HG03066 (cell line): ENCODE data around the gene GTF3C1.
"Not testable (repeated sequence)": the region's sequence is repeated elsewhere in the genome, so short reads cannot be mapped to it uniquely, and the experiment has no call there.

ENCODE experiments used
- ATAC-seq: cut with Tn5 transposase; IDR thresholded peaks from one replicate; pipeline ENCODE4 v1.9.1; 2021; ENCODE audit warnings: low read depth; ENCODE audit not compliant: unreplicated experiment

Gene GTF3C1

GRCh38 chr16:27570986-27571385 lies 21.3 kb upstream of the GTF3C1 start:
- ATAC-seq, result not testable (repeated sequence)

DNA sequence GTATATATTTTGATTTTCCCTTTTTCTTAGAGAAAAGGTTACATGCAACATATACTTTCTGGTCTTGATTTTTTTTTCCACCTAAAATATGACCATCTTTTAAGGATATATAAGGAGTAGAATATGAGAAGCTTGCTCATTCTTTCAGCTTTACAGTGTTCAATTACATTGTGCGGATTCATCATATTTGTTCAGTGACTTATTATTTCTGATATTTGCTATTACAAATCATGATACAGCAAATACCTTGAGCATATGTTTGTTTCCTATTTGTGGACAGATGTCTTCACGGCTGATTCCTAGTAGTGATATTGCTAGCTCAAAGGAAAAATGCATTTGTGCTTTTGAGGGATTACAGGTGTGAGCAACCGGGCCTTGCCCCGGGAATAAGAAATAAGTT lies 18.4 kb upstream of the GTF3C1 start:
- ATAC-seq, result no peak

GRCh38 chr16:27566417-27566816 lies 16.7 kb upstream of the GTF3C1 start:
- no peak for ATAC-seq

GRCh38 chr16:27564224-27564623 lies 14.5 kb upstream of the GTF3C1 start:
- ATAC-seq, result no peak

- ATAC-seq, result no peak
These were observed 11.5 kb upstream of the GTF3C1 start for GRCh38 chr16:27561216-27561615.

GRCh38 chr16:27558932-27559331 lies 9.2 kb upstream of the GTF3C1 start:
- no peak for ATAC-seq

DNA sequence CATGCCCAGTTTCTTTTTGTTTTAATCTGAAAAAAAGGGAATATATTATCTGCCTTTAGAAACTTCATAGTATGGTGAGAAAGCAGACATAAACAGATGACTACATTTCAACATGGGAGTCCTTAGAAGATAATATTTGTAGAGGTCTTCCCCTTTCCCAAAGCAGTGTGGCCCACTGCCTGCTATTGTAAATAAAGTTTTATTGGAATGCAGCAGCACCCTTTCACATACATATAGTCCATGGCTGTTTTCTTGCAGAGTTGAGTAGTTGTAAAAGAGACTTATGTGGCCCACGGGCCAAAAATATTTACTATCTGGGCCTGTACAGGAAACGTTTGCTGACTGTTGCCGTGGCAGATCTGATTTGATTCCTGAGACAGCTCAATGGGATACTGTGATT lies 8.7 kb upstream of the GTF3C1 start:
- ATAC-seq, result no peak

- no peak for ATAC-seq
These were observed 6.8 kb upstream of the GTF3C1 start for GRCh38 chr16:27556471-27556870.

- no peak for ATAC-seq
These were observed 1.3 kb upstream of the GTF3C1 start for GRCh38 chr16:27551036-27551435.

GRCh38 chr16:27550582-27550920 lies 838 bp upstream of the GTF3C1 start:
- no peak for ATAC-seq

DNA sequence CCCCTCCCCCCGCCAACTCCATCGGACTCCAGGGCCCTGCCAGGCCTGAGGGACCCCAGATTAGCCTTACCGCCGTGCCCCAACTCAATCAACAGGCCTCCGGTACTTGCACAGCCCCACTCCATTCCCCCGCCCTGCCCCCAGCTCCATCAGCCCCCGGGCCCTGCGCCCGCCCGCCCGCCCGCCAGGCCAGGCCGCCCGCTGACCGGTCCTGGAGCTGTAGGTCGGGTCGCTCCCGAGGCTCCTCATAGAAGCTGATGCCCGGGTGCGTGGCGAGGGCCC lies 308 bp downstream of the GTF3C1 start:
- ATAC-seq, result peak; percentile 7

DNA sequence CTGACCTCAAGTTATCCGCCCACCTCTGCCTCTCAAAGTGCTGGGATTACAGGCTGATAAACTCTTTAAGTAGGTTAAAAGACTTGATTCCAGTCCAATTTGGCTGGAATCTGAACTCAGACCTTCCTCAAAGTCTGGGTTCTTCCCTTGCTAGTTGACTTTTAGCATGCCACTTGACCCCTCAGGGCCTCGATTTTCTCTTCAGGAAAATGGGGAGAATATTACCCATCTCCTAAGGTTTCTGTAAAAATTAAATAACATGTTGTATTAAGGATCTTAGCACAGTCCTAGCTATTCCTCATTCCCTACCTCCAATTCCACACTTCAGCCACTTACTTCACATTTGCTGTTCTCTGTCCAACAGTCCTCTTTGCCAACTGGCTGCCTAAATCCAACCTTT lies 1.9 kb downstream of the GTF3C1 start:
- ATAC-seq, result no peak

- ATAC-seq, result no peak
These were observed 2.6 kb downstream of the GTF3C1 start for GRCh38 chr16:27547134-27547533.

GRCh38 chr16:27544671-27545070 lies 5.0 kb downstream of the GTF3C1 start:
- ATAC-seq, result no peak

DNA sequence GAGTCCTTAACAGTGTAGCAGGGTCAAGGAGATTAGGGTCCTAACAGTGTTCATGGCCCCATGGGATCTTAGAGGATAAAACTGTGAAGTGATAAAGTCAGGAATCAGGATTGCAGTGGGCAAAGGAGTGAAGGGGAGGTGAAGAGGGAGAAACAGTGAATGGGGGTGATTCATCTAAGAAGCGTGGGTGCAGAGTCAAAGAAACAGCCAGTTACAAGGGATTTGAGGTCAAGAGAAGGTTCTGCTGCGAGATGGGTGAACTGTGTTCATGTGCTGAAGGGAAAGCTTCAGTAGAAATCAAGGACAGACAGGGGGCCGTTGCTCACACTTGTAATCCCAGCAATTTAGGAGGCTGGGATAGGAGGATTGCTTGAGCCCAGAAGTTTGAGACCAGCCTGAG lies 5.9 kb downstream of the GTF3C1 start:
- no peak for ATAC-seq

DNA sequence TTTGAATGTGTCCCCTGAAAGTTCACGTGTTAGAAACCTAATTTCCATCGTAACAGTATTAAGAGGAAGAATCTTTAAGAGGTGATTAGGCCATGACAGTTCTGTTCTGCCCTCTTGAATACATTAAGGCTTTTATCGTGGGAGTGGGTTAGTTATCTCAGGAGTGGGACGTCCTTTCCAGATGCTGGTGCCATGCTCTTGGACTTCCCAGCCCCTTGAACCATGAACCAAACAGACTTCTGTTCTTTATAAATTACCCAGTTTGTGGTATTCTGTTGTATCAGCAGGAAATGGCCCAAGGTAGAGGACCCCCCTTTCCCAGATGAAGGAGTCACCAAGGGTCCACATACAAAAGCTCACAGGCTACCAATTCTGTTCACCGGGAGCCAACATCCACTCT lies 10.1 kb downstream of the GTF3C1 start:
- ATAC-seq, result no peak

DNA sequence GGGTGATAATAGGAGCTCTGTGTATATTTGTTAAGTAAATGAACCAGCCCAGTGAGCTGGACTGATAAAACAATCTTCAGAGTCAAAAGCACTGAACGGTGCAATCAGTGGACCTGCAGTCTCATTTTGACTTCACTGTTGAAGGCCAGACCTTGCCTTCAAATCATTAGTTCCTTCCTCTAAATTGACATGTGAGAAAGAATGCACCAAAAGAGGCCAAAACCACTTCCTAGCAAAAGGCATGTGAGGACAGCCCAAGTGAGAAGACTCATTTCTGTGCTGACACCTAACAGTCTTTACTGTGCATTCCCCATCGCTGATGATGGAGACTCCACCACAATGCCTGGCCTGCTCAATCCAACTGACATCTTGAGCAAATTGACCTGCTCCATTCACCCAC lies 10.6 kb downstream of the GTF3C1 start:
- no peak for ATAC-seq

- ATAC-seq, result no peak
These were observed 11.2 kb downstream of the GTF3C1 start for GRCh38 chr16:27538528-27538927.

DNA sequence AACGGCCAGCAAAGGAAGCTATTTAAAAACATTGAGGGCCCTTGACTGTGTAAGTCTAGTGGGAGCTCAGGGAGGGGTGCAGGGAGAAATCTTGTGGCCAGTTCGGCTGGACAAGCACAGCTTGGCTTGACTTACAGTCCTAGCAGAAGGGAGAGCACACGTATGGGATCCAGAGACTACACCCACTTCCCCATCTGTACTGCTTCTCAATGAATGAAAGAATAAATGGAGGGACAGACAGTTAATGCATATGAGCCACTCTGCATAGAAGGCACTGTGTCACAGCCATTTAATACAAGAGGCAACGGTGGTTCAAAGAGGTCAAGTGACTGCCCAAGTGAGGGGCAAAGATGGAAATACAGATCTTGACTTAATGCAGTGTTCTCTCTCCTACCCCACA lies 15.5 kb downstream of the GTF3C1 start:
- no peak for ATAC-seq

GRCh38 chr16:27531826-27532800 lies 17.6 kb downstream of the GTF3C1 start:
- ATAC-seq, result no peak

DNA sequence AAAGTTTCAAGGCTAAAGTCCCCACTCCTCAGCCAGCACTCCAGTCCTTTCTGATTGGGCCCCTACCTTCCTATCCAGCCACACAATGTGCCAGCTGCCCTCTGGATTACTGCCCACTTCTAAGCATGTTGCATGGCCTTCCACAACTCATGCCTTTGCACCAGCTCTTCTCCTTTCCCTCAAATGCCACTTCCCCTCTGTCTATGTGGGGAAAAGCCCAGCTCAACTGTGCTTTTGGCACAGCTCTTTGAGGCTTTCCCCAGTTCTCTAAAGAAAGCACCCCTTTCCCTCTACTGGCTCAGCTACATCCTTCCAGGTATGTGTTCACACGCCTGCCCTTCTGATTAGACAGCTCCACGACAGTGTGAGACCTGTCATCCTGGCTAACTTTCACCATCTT lies 18.5 kb downstream of the GTF3C1 start:
- no peak for ATAC-seq

DNA sequence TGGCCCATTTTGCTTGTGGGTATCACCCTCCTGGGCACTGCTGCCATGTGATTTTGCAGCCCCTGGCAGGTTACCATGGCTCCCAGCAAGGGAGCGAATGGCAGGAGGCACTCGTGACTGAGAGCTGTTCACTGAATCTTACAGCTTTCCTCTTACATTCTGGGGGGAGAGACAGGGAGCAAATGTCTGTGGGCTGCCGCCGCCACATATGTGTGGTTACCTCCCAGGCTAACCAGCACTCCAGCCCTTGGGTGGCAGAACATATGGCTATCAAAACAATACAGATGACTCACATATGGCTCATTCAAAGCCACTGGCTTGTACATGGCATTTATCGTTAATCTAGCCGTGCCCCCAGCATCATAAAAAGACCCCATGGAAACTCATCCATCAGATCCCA lies 19.8 kb downstream of the GTF3C1 start:
- no peak for ATAC-seq

DNA sequence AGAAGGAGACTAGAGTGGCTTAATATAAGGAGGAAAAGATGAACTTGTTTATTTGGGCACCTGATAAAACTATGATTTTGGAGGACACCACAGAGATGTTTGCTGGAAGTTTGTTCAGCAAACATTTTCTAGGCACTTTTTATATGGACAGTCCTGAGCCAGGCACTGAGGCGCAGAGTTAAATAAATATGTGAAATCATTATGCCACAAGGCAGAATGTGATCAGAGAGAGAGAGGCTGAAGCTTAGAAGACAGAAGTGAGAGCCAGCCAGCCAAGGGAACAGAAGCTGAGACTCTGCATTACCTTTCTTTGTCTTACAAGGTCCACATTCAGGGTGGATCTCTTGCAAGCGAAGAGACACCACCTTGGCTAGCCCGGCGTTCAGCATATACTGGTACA lies 21.4 kb downstream of the GTF3C1 start:
- ATAC-seq, result no peak
